ENCODE data around the gene MDGA2. TPM values are rescaled to one million over a fixed set of nuclear protein-coding genes. Genes with fewer than 3 reads are reported as not detected.

Gene MDGA2
- total RNA-seq, 1 donor from 2014 or later = 8.7 TPM

- Mint-ChIP-seq H3K9me3 (peaks cover 4% of the 10 kb centered on the region), H3K27me3 (ENCODE audit: low read depth) (no peaks in the 10 kb centered on the region), H3K27ac (ENCODE audit: unreplicated experiment) (no peak overlapping the region), H3K4me3 (no peak overlapping the region), H3K36me3 (ENCODE audit: low read depth) (no peaks in the 10 kb centered on the region), H3K4me1 (no peaks in the 10 kb centered on the region)
- TF ChIP-seq CTCF (conservative IDR thresholded peaks at IDR 0.05) = no peak
- DNase-seq (ENCODE audit: low read depth, low spot score) = no peak
These were observed 520.0 kb downstream of the MDGA2 start for GRCh38 chr14:47155395-47155794.

- Mint-ChIP-seq H3K27ac (ENCODE audit: unreplicated experiment) (no peak overlapping the region), H3K9me3 (peaks cover 7% of the 10 kb centered on the region), H3K4me3 (no peak overlapping the region), H3K36me3 (ENCODE audit: low read depth) (no peaks in the 10 kb centered on the region), H3K27me3 (ENCODE audit: low read depth) (no peaks in the 10 kb centered on the region), H3K4me1 (no peaks in the 10 kb centered on the region)
- no peak for TF ChIP-seq CTCF (conservative IDR thresholded peaks at IDR 0.05)
- no peak for DNase-seq (ENCODE audit: low read depth, low spot score)
These were observed 521.1 kb downstream of the MDGA2 start for GRCh38 chr14:47154276-47154797.

- Mint-ChIP-seq H3K36me3 (ENCODE audit: low read depth) (no peaks in the 10 kb centered on the region), H3K9me3 (peaks cover 7% of the 10 kb centered on the region), H3K27ac (ENCODE audit: unreplicated experiment) (no peak overlapping the region), H3K4me1 (no peaks in the 10 kb centered on the region), H3K27me3 (ENCODE audit: low read depth) (no peaks in the 10 kb centered on the region), H3K4me3 (no peak overlapping the region)
- no peak for TF ChIP-seq CTCF (conservative IDR thresholded peaks at IDR 0.05)
- no peak for DNase-seq (ENCODE audit: low read depth, low spot score)
These were observed 521.7 kb downstream of the MDGA2 start for GRCh38 chr14:47153746-47154145.

- Mint-ChIP-seq H3K4me1 (no peaks in the 10 kb centered on the region), H3K4me3 (no peak overlapping the region), H3K27ac (ENCODE audit: unreplicated experiment) (no peak overlapping the region), H3K9me3 (peaks cover 7% of the 10 kb centered on the region), H3K27me3 (ENCODE audit: low read depth) (no peaks in the 10 kb centered on the region), H3K36me3 (ENCODE audit: low read depth) (no peaks in the 10 kb centered on the region)
- no peak for TF ChIP-seq CTCF (conservative IDR thresholded peaks at IDR 0.05)
- DNase-seq (ENCODE audit: low read depth, low spot score) = no peak
These were observed 525.1 kb downstream of the MDGA2 start for GRCh38 chr14:47150267-47150666.

GRCh38 chr14:47149326-47149725, 526.1 kb downstream of the MDGA2 start:
- Mint-ChIP-seq H3K4me1 (no peaks in the 10 kb centered on the region), H3K27me3 (ENCODE audit: low read depth) (no peaks in the 10 kb centered on the region), H3K36me3 (ENCODE audit: low read depth) (no peaks in the 10 kb centered on the region), H3K4me3 (no peak overlapping the region), H3K27ac (ENCODE audit: unreplicated experiment) (no peak overlapping the region), H3K9me3 (peaks cover 7% of the 10 kb centered on the region)
- DNase-seq (ENCODE audit: low read depth, low spot score) = no peak
- no peak for TF ChIP-seq CTCF (conservative IDR thresholded peaks at IDR 0.05)

GRCh38 chr14:47148686-47149085, 526.7 kb downstream of the MDGA2 start:
- no peak for TF ChIP-seq CTCF (conservative IDR thresholded peaks at IDR 0.05)
- Mint-ChIP-seq H3K4me3 (no peak overlapping the region), H3K4me1 (no peaks in the 10 kb centered on the region), H3K36me3 (ENCODE audit: low read depth) (no peaks in the 10 kb centered on the region), H3K27ac (ENCODE audit: unreplicated experiment) (no peak overlapping the region), H3K27me3 (ENCODE audit: low read depth) (no peaks in the 10 kb centered on the region), H3K9me3 (peaks cover 7% of the 10 kb centered on the region)
- DNase-seq (ENCODE audit: low read depth, low spot score) = no peak
